H1 (cell line): ENCODE results near the gene SH2D4B. TPM values are rescaled to one million over a fixed set of nuclear protein-coding genes. Genes with fewer than 3 reads are reported as not detected.

Experiments
- polyA plus RNA-seq, 7 experiments: library from polyadenylated mRNA; depleted of rRNA in 3 of 7; stranded (reverse) in 5 of 7; unstranded in 2 of 7; fragments of >200 nt in 5 of 7; fragments of 200-250 nt in 2 of 7; gene quantifications; 1 replicate in 5 of 7; 2 replicates in 1 of 7; 4 replicates in 1 of 7; pipeline versions ENCODE4 v1.2.1 to v1.2.3, GENCODE V29; 2011 to 2013; ENCODE audit warnings: missing spikeins in 2 of 7, mixed read lengths in 2 of 7
- total RNA-seq: library from RNA; stranded (reverse); fragmentation: NEBNext Ultra II Directional; extraction: Animal tissue kit (Norgen Biotek cat#: 25700); gene quantifications from 2 replicates; pipeline ENCODE4 v1.2.1, GENCODE V29; 2021
- TF ChIP-seq, protein P1 (sequence below): fragments of 300-600 bp; sonication (generic); IDR thresholded peaks from 2 replicates; pipeline ENCODE4 v1.7.1; 2012; ENCODE audit warnings: low read length, moderate library complexity, mild to moderate bottlenecking, inconsistent platforms; ENCODE audit not compliant: insufficient replicate concordance

Gene SH2D4B
- total and polyA plus RNA-seq, 2 of the 8 experiments (the other 6 are each of a cell fraction or from before 2014, with no cell fraction given), result 0.06 to 0.13 TPM

DNA sequence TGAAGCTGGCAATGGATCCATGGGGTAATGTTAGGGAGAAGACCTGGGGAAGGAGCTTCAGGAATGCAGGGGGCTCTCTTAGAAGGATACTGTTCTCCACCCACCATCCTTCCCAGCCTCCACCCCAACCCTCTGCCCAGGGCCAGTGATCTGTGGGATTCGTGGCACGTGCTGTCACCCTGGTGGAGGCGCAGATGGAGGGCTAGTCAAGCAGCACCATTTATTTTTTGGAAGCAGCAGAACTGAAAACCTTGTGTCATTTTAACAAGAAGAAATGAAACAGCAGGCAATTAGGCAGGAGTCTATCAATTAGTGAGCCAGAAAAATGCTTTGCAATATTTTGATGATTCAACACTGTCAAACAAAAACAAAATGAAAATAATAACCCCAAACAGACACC lies 155.9 kb downstream of the SH2D4B start (continued):
- TF ChIP-seq, protein P1, sequence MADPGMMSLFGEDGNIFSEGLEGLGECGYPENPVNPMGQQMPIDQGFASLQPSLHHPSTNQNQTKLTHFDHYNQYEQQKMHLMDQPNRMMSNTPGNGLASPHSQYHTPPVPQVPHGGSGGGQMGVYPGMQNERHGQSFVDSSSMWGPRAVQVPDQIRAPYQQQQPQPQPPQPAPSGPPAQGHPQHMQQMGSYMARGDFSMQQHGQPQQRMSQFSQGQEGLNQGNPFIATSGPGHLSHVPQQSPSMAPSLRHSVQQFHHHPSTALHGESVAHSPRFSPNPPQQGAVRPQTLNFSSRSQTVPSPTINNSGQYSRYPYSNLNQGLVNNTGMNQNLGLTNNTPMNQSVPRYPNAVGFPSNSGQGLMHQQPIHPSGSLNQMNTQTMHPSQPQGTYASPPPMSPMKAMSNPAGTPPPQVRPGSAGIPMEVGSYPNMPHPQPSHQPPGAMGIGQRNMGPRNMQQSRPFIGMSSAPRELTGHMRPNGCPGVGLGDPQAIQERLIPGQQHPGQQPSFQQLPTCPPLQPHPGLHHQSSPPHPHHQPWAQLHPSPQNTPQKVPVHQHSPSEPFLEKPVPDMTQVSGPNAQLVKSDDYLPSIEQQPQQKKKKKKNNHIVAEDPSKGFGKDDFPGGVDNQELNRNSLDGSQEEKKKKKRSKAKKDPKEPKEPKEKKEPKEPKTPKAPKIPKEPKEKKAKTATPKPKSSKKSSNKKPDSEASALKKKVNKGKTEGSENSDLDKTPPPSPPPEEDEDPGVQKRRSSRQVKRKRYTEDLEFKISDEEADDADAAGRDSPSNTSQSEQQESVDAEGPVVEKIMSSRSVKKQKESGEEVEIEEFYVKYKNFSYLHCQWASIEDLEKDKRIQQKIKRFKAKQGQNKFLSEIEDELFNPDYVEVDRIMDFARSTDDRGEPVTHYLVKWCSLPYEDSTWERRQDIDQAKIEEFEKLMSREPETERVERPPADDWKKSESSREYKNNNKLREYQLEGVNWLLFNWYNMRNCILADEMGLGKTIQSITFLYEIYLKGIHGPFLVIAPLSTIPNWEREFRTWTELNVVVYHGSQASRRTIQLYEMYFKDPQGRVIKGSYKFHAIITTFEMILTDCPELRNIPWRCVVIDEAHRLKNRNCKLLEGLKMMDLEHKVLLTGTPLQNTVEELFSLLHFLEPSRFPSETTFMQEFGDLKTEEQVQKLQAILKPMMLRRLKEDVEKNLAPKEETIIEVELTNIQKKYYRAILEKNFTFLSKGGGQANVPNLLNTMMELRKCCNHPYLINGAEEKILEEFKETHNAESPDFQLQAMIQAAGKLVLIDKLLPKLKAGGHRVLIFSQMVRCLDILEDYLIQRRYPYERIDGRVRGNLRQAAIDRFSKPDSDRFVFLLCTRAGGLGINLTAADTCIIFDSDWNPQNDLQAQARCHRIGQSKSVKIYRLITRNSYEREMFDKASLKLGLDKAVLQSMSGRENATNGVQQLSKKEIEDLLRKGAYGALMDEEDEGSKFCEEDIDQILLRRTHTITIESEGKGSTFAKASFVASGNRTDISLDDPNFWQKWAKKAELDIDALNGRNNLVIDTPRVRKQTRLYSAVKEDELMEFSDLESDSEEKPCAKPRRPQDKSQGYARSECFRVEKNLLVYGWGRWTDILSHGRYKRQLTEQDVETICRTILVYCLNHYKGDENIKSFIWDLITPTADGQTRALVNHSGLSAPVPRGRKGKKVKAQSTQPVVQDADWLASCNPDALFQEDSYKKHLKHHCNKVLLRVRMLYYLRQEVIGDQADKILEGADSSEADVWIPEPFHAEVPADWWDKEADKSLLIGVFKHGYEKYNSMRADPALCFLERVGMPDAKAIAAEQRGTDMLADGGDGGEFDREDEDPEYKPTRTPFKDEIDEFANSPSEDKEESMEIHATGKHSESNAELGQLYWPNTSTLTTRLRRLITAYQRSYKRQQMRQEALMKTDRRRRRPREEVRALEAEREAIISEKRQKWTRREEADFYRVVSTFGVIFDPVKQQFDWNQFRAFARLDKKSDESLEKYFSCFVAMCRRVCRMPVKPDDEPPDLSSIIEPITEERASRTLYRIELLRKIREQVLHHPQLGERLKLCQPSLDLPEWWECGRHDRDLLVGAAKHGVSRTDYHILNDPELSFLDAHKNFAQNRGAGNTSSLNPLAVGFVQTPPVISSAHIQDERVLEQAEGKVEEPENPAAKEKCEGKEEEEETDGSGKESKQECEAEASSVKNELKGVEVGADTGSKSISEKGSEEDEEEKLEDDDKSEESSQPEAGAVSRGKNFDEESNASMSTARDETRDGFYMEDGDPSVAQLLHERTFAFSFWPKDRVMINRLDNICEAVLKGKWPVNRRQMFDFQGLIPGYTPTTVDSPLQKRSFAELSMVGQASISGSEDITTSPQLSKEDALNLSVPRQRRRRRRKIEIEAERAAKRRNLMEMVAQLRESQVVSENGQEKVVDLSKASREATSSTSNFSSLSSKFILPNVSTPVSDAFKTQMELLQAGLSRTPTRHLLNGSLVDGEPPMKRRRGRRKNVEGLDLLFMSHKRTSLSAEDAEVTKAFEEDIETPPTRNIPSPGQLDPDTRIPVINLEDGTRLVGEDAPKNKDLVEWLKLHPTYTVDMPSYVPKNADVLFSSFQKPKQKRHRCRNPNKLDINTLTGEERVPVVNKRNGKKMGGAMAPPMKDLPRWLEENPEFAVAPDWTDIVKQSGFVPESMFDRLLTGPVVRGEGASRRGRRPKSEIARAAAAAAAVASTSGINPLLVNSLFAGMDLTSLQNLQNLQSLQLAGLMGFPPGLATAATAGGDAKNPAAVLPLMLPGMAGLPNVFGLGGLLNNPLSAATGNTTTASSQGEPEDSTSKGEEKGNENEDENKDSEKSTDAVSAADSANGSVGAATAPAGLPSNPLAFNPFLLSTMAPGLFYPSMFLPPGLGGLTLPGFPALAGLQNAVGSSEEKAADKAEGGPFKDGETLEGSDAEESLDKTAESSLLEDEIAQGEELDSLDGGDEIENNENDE, result no peak
